ENCODE data around the gene TMEM30B. TPM values are rescaled to one million over a fixed set of nuclear protein-coding genes. Genes with fewer than 3 reads are reported as not detected.

Gene TMEM30B
- polyA plus RNA-seq, 1 of the 3 experiments (the other 2 are of a cell fraction) = 0.15 TPM

GRCh38 chr14:61329478-61330051 is 48.4 kb upstream of the TMEM30B start:
- Histone ChIP-seq H3K36me3 (replicated peaks in 1 of 2; ENCODE audit: control insufficient read depth in 1 of 2, insufficient read depth in 2 of 2, low read length in 1 of 2) (no peaks in the 10 kb centered on the region), H4K20me1 (ENCODE audit: insufficient read depth) (no peaks in the 10 kb centered on the region), H2AFZ (ENCODE audit: low read depth) (no peak overlapping the region), H3K27ac (ENCODE audit: low read depth in 2 of 2, low read length in 1 of 2) (no peak overlapping the region), H3K27me3 (ENCODE audit: insufficient read depth) (no peaks in the 10 kb centered on the region), H3K4me1 (ENCODE audit: control insufficient read depth in 1 of 2, insufficient read depth in 2 of 2, low read depth in 1 of 2, low read length in 1 of 2) (no peaks in the 10 kb centered on the region), H3K79me2 (ENCODE audit: insufficient read depth) (no peaks in the 10 kb centered on the region), H3K9ac (no peak overlapping the region), H3F3A (replicated peaks; ENCODE audit: insufficient read depth) (no peaks in the 10 kb centered on the region), H3K9me3 (0 out of 2 replicates have a peak, but pooled peaks cover 9% of the 10 kb centered on the region), H3K4me3 (ENCODE audit: low read depth in 2 of 2, low read length in 1 of 2) (no peak overlapping the region), H3K4me2 (no peak overlapping the region), H3K9me2 (no peaks in the 10 kb centered on the region)
- POLR2A ChIA-PET = no interaction called here
- no peak for TF ChIP-seq FOSL2 (IDR thresholded peaks at IDR 0.05; ENCODE audit: borderline replicate concordance, low read depth)
- TF ChIP-seq, protein P1, sequence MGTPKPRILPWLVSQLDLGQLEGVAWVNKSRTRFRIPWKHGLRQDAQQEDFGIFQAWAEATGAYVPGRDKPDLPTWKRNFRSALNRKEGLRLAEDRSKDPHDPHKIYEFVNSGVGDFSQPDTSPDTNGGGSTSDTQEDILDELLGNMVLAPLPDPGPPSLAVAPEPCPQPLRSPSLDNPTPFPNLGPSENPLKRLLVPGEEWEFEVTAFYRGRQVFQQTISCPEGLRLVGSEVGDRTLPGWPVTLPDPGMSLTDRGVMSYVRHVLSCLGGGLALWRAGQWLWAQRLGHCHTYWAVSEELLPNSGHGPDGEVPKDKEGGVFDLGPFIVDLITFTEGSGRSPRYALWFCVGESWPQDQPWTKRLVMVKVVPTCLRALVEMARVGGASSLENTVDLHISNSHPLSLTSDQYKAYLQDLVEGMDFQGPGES (IDR thresholded peaks at IDR 0.05; ENCODE audit: low read depth, low read length) = no peak
- no peak for TF ChIP-seq TAF1 (IDR thresholded peaks at IDR 0.05; ENCODE audit: borderline replicate concordance, low read depth, low read length)
- no peak for TF ChIP-seq NFIC (IDR thresholded peaks at IDR 0.05; ENCODE audit: borderline replicate concordance)
- TF ChIP-seq SIN3A (IDR thresholded peaks at IDR 0.05; ENCODE audit: borderline replicate concordance, low read depth, low read length) = no peak
- no peak for TF ChIP-seq JUND (IDR thresholded peaks at IDR 0.05)
- no peak for TF ChIP-seq SMC3 (IDR thresholded peaks at IDR 0.05; ENCODE audit: low read depth, low read length)
- WGBS (ENCODE audit: low lambda C conversion rate) = 91% methylated on average over 8 of the region's 8 CpGs
- CTCF ChIA-PET = interaction anchor here (1.2 kb wide), 1 partner anchor 19 kb away, joined by 4 read pairs; no protein-coding TSS in a partner anchor
- DNase-seq = no peak

- no peaks in the 10 kb centered on the region for H3K79me2 ChIP-seq (ENCODE audit: insufficient read depth)
- no peak overlapping the region for H2AFZ ChIP-seq (ENCODE audit: low read depth)
- no peak overlapping the region for H3K4me2 ChIP-seq
- TF ChIP-seq POLR2AphosphoS5 (IDR thresholded peaks at IDR 0.05; ENCODE audit: low read depth, low read length) (no peak), CTCF (IDR thresholded peaks at IDR 0.05) (no peak), ELF1 (IDR thresholded peaks at IDR 0.05) (no peak), NFIC (IDR thresholded peaks at IDR 0.05; ENCODE audit: borderline replicate concordance) (no peak), USF2 (IDR thresholded peaks at IDR 0.05; ENCODE audit: borderline replicate concordance, low read depth, low read length) (no peak), FOXJ3 (CRISPR knock-in tag; IDR thresholded peaks at IDR 0.05) (no peak)
- 94% methylated on average over 4 of the region's 4 CpGs for WGBS (ENCODE audit: low lambda C conversion rate)
- H3K9me3 ChIP-seq = 0 out of 2 replicates have a peak, but pooled peaks cover 9% of the 10 kb centered on the region
- no peaks in the 10 kb centered on the region for H3K9me2 ChIP-seq
- H4K20me1 ChIP-seq (ENCODE audit: insufficient read depth) = no peaks in the 10 kb centered on the region
- no peak for DNase-seq
- no peaks in the 10 kb centered on the region for H3K27me3 ChIP-seq (ENCODE audit: insufficient read depth)
- H3F3A ChIP-seq (replicated peaks; ENCODE audit: insufficient read depth) = no peaks in the 10 kb centered on the region
- H3K4me1 ChIP-seq (ENCODE audit: control insufficient read depth in 1 of 2, insufficient read depth in 2 of 2, low read depth in 1 of 2, low read length in 1 of 2) = no peaks in the 10 kb centered on the region
- no peak overlapping the region for H3K9ac ChIP-seq
- no peaks in the 10 kb centered on the region for H3K36me3 ChIP-seq (replicated peaks in 1 of 2; ENCODE audit: control insufficient read depth in 1 of 2, insufficient read depth in 2 of 2, low read length in 1 of 2)
- ChIA-PET POLR2A (no interaction called here), CTCF (no interaction called here)
- no peak overlapping the region for H3K4me3 ChIP-seq (ENCODE audit: low read depth in 2 of 2, low read length in 1 of 2)
- no peak overlapping the region for H3K27ac ChIP-seq (ENCODE audit: low read depth in 2 of 2, low read length in 1 of 2)
Measured at GRCh38 chr14:61328626-61329262, 47.6 kb upstream of the TMEM30B start.

All from SK-N-SH (cell line).